Tibial nerve (tissue), 4 donors: ENCODE data around the gene ATAD3A. TPM values are rescaled to one million over a fixed set of nuclear protein-coding genes. Genes with fewer than 3 reads are reported as not detected.
"Not testable (repeated sequence)": the region's sequence is repeated elsewhere in the genome, so short reads cannot be mapped to it uniquely, and the experiment has no call there.

ENCODE experiments used
- DNase-seq, 2 donors: peaks; one replicate each; pipeline ENCODE4 v3.0.0-alpha.2; 2019; ENCODE audit warnings: low spot score in 2 of 2
- H3K27ac ChIP-seq, 4 donors: fragments of 200-600 bp; sonication (generic) in 3 of 4; one replicate each; pipeline ENCODE4 v1.5.1; 2017 to 2019; ENCODE audit warnings: mild to moderate bottlenecking in 1 of 4
- H3K27me3 ChIP-seq, 2 donors: fragments of 200-600 bp; sonication (generic) in 1 of 2; one replicate each; pipeline versions ENCODE4 v1.5.1 to v1.6.0; 2017 to 2019
- H3K36me3 ChIP-seq, 3 donors: fragments of 200-600 bp; sonication (generic); one replicate each; pipeline ENCODE4 v1.5.1; 2018 to 2019
- H3K4me1 ChIP-seq, 4 donors: fragments of 200-600 bp; sonication (generic) in 3 of 4; one replicate each; pipeline ENCODE4 v1.5.1; 2017 to 2019
- H3K4me3 ChIP-seq, 4 donors: fragments of 200-600 bp; sonication (generic) in 3 of 4; one replicate each; pipeline ENCODE4 v1.5.1; 2017 to 2019; ENCODE audit warnings: mild to moderate bottlenecking in 1 of 4, moderate library complexity in 1 of 4
- H3K9me3 ChIP-seq, 4 donors: fragments of 200-600 bp; sonication (generic) in 3 of 4; one replicate each; pipeline ENCODE4 v1.5.1; 2017 to 2019
- EP300 ChIP-seq, 2 donors: sonication (generic); formaldehyde crosslinking; IDR thresholded peaks; one replicate each; pipeline ENCODE4 v1.6.1; 2017; ENCODE audit warnings: antibody characterized with exemption in 2 of 2, mild to moderate bottlenecking in 1 of 2
- POLR2A ChIP-seq, 2 donors: fragments of 450-650 bp; IDR thresholded peaks; one replicate each; pipeline ENCODE4 v1.6.1; 2017; ENCODE audit warnings: antibody characterized with exemption in 2 of 2, mild to moderate bottlenecking in 2 of 2, moderate library complexity in 2 of 2
- WGBS, 2 donors: methylation state at CpG; one replicate each; pipeline ENCODE4 v1.1.5; 2018; 5-methylcytosine and 5-hydroxymethylcytosine counted together
- total RNA-seq, 4 donors: library from RNA; depleted of rRNA; stranded (reverse); fragments of >200 nt; gene quantifications; one replicate each; pipeline ENCODE4 v1.1.0, GENCODE V29; 2016
- TF ChIP-seq, protein P1 (sequence below), 5 experiments: fragments of 200-600 bp in 3 of 5; fragments of 450-650 bp in 2 of 5; sonication (generic) in 3 of 5; IDR thresholded peaks; one replicate each; pipeline ENCODE4 v1.5.1; 2016 to 2019; ENCODE audit warnings: antibody characterized with exemption in 5 of 5, mild to moderate bottlenecking in 3 of 5, moderate library complexity in 2 of 5

ATAD3A gene
- total RNA-seq, 4 donors from 2014 or later, result 19.6 to 47.4 (median 27.0) TPM

- TF ChIP-seq, protein P1, sequence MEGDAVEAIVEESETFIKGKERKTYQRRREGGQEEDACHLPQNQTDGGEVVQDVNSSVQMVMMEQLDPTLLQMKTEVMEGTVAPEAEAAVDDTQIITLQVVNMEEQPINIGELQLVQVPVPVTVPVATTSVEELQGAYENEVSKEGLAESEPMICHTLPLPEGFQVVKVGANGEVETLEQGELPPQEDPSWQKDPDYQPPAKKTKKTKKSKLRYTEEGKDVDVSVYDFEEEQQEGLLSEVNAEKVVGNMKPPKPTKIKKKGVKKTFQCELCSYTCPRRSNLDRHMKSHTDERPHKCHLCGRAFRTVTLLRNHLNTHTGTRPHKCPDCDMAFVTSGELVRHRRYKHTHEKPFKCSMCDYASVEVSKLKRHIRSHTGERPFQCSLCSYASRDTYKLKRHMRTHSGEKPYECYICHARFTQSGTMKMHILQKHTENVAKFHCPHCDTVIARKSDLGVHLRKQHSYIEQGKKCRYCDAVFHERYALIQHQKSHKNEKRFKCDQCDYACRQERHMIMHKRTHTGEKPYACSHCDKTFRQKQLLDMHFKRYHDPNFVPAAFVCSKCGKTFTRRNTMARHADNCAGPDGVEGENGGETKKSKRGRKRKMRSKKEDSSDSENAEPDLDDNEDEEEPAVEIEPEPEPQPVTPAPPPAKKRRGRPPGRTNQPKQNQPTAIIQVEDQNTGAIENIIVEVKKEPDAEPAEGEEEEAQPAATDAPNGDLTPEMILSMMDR (IDR thresholded peaks at IDR 0.05), result no peak
- no peak for TF ChIP-seq POLR2A (IDR thresholded peaks at IDR 0.05)
- TF ChIP-seq EP300 (IDR thresholded peaks at IDR 0.05), result no peak
These were observed 43.3 kb downstream of the ATAD3A start for GRCh38 chr1:1554926-1555915.

GRCh38 chr1:1556505-1556904 is 44.5 kb downstream of the ATAD3A start:
- no peak for DNase-seq
- peaks cover 0 to 37% (median 0%) of the 10 kb centered on the region in 3 donors for H3K36me3 ChIP-seq
- 81 to 90% methylated on average over 6 of the region's 6 CpGs for WGBS, 2 donors
- H3K27ac ChIP-seq, result no peak overlapping the region
- no peaks in the 10 kb centered on the region for H3K9me3 ChIP-seq
- no peak for TF ChIP-seq EP300 (IDR thresholded peaks at IDR 0.05)
- TF ChIP-seq, protein P1 (IDR thresholded peaks at IDR 0.05), result no peak
- no peak for TF ChIP-seq POLR2A (IDR thresholded peaks at IDR 0.05)
- peaks cover 0 to 26% (median 0%) of the 10 kb centered on the region in 4 donors for H3K4me1 ChIP-seq
- no peak overlapping the region for H3K4me3 ChIP-seq
- no peaks in the 10 kb centered on the region for H3K27me3 ChIP-seq

More at GRCh38 chr1:1554926-1555915, 43.3 kb downstream of the ATAD3A start:
- Histone ChIP-seq H3K36me3 (peaks cover 0 to 24% (median 0%) of the 10 kb centered on the region in 3 donors), H3K4me1 (peaks cover 0 to 37% (median 4%) of the 10 kb centered on the region in 4 donors), H3K4me3 (no peak overlapping the region), H3K27me3 (no peaks in the 10 kb centered on the region), H3K9me3 (no peaks in the 10 kb centered on the region), H3K27ac (no peak overlapping the region)
- DNase-seq, result no peak
- 66 to 70% methylated on average over 24 to 30 of the region's 31 CpGs for WGBS, 2 donors

GRCh38 chr1:1556961-1557360 is 45.0 kb downstream of the ATAD3A start:
- not testable (repeated sequence) for H3K27ac ChIP-seq, H3K9me3 ChIP-seq, H3K27me3 ChIP-seq, DNase-seq, H3K4me3 ChIP-seq
- Histone ChIP-seq H3K36me3 (peaks cover 0 to 41% (median 0%) of the 10 kb centered on the region in 3 donors), H3K4me1 (peaks cover 0 to 21% (median 0%) of the 10 kb centered on the region in 4 donors)
- 88 to 96% methylated on average over 11 of the region's 11 CpGs for WGBS, 2 donors

DNA sequence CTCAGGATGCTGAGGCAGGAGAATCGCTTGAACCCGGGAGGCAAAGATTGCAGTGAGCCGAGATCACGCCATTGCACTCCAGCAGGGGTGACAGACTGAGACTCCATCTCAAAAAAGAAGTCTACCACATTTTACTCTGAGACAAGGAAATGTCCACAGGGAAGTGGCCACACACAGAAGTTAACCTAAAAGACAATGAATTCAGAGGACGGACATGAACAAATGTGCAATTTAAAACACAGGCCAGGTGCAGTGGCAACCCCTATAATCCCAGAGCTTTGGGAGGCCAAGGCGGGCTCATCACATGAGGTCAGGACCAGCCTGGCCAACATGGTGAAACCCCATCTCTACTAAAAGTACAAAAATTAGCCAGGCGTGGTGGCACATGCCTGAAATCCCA is 45.7 kb downstream of the ATAD3A start:
- DNase-seq, H3K4me3 ChIP-seq: not testable (repeated sequence)

DNA sequence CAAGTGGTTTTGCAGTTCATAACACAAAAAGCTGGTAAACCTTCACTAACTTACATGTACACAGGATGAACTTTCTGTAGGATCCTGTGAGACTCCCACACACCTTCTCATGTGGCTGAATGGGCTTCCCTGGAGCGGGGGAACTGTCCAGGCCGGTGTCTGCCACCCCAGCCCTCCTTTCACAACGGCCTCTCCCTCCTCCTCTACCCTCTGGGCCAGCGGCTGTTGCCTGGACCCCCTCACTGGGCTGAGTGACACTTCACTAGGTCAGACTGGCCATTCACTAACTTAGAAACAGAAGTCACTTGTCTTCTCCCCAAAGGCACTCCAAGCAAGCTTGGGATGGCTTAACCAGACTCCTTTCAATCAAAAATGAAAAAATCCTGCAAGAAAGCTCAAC is 46.6 kb downstream of the ATAD3A start:
- Histone ChIP-seq H3K27ac (no peak overlapping the region), H3K27me3 (no peaks in the 10 kb centered on the region), H3K4me3 (no peak overlapping the region), H3K36me3 (peaks cover 0 to 58% (median 2%) of the 10 kb centered on the region in 3 donors), H3K4me1 (peaks cover 0 to 16% (median 0%) of the 10 kb centered on the region in 4 donors), H3K9me3 (no peaks in the 10 kb centered on the region)
- TF ChIP-seq EP300 (IDR thresholded peaks at IDR 0.05) (no peak), POLR2A (IDR thresholded peaks at IDR 0.05) (no peak)
- TF ChIP-seq, protein P1 (IDR thresholded peaks at IDR 0.05), result no peak
- DNase-seq, result no peak
- 47 to 61% methylated on average over 4 of the region's 4 CpGs for WGBS, 2 donors

More for the DNA sequence above, 45.7 kb downstream of the ATAD3A start:
- not testable (repeated sequence) for H3K27ac ChIP-seq, H3K9me3 ChIP-seq, H3K27me3 ChIP-seq
- H3K4me1 ChIP-seq, result peaks cover 0 to 16% (median 0%) of the 10 kb centered on the region in 4 donors
- peaks cover 0 to 49% (median 0%) of the 10 kb centered on the region in 3 donors for H3K36me3 ChIP-seq
- 91 to 92% methylated on average over 7 of the region's 7 CpGs for WGBS, 2 donors

GRCh38 chr1:1559066-1559465 is 47.1 kb downstream of the ATAD3A start:
- no peak for TF ChIP-seq POLR2A (IDR thresholded peaks at IDR 0.05)
- no peak for TF ChIP-seq EP300 (IDR thresholded peaks at IDR 0.05)
- TF ChIP-seq, protein P1 (IDR thresholded peaks at IDR 0.05), result no peak
- peaks cover 0 to 62% (median 4%) of the 10 kb centered on the region in 3 donors for H3K36me3 ChIP-seq
- 66 to 74% methylated on average over 17 of the region's 17 CpGs for WGBS, 2 donors

More at GRCh38 chr1:1559066-1559465, 47.1 kb downstream of the ATAD3A start:
- H3K27me3 ChIP-seq, result no peaks in the 10 kb centered on the region
- peaks cover 0 to 12% (median 0%) of the 10 kb centered on the region in 4 donors for H3K4me1 ChIP-seq
- no peak overlapping the region for H3K27ac ChIP-seq
- no peak for DNase-seq
- H3K9me3 ChIP-seq, result no peaks in the 10 kb centered on the region
- H3K4me3 ChIP-seq, result no peak overlapping the region
